A549 (cell line): ENCODE results near the gene GLRX3. TPM values are rescaled to one million over a fixed set of nuclear protein-coding genes. Genes with fewer than 3 reads are reported as not detected.
A peak's percentile ranks its signal among the peaks of the same experiment; 100 is the strongest.

Experiments
- ATAC-seq, 2 experiments: fragments of 200-7000 bp in 1 of 2; fragments of >200 bp in 1 of 2; cut with Nextera tagmentation in 1 of 2; cut with Tn5 transposase in 1 of 2; 3 replicates each; pipeline versions ENCODE4 v1.8.0 to v1.9.1; 2018 to 2020; ENCODE audit warnings: mild to moderate bottlenecking in 1 of 2, moderate library complexity in 1 of 2
- CTCF ChIA-PET: fragments of 300-600 bp; sonication (Branson Sonifier 250); formaldehyde crosslinking; extraction: SDS; loops from one replicate; lab custom pipeline; 2021; ENCODE audit warnings: antibody characterized with exemption, inconsistent platforms; lab: Yijun Ruan, JAX
- POLR2A ChIA-PET: fragments of 350-600 bp; formaldehyde crosslinking; extraction: SDS; loops from one replicate; lab custom pipeline; 2021; ENCODE audit warnings: antibody characterized with exemption, inconsistent platforms; lab: Yijun Ruan, JAX
- DNase-seq, 2 experiments: peaks; one replicate each; pipeline versions ENCODE4 v3.0.0 to v3.0.0-alpha.2; 2011 to 2016; ENCODE audit warnings: low read depth in 1 of 2, low spot score in 1 of 2
- FAIRE-seq: peaks from 2 replicates; lab custom pipeline; 2011; peaks lifted over from hg19 to GRCh38; lab: Jason Lieb, UNC
- H3K27ac ChIP-seq, 2 experiments: fragments of >200 bp; sonication (Bioruptor Twin); formaldehyde crosslinking; 3 replicates each; pipeline ENCODE4 v1.5.1; 2016 to 2017
- H3K4me1 ChIP-seq: fragments of >200 bp; sonication (Bioruptor Twin); formaldehyde crosslinking; 3 replicates; pipeline ENCODE4 v1.6.1; 2016
- H3K4me2 ChIP-seq: fragments of >200 bp; sonication (Bioruptor Twin); formaldehyde crosslinking; 3 replicates; pipeline ENCODE4 v1.6.1; 2016
- H3K4me3 ChIP-seq: fragments of >200 bp; sonication (Bioruptor Twin); formaldehyde crosslinking; 3 replicates; pipeline ENCODE4 v1.5.1; 2016
- H3K9me3 ChIP-seq: fragments of >200 bp; sonication (Bioruptor Twin); formaldehyde crosslinking; 3 replicates; pipeline ENCODE4 v1.6.1; 2016
- BHLHE40 ChIP-seq: IDR thresholded peaks from 2 replicates; pipeline ENCODE4 v1.6.1; 2012; ENCODE audit warnings: low read depth, low read length, inconsistent platforms
- CHD2 ChIP-seq: fragments of 150-350 bp; IDR thresholded peaks from 2 replicates; pipeline ENCODE4 v1.6.1; 2014; ENCODE audit warnings: low read length; ENCODE audit not compliant: partially characterized antibody
- CTCF ChIP-seq: fragments of >200 bp; sonication (Bioruptor Twin); formaldehyde crosslinking; IDR thresholded peaks from 3 replicates; pipeline ENCODE4 v1.5.1; 2016
- E2F6 ChIP-seq: IDR thresholded peaks from 2 replicates; pipeline ENCODE4 v1.6.1; 2012; ENCODE audit warnings: low read depth, borderline replicate concordance
- EHF ChIP-seq: fragments of 250-450 bp; sonication (Bioruptor Pico); IDR thresholded peaks from 2 replicates; pipeline ENCODE4 v1.5.0; 2020; ENCODE audit warnings: mild to moderate bottlenecking
- GATA3 ChIP-seq: IDR thresholded peaks from 2 replicates; pipeline ENCODE4 v1.6.1; 2012; ENCODE audit warnings: borderline replicate concordance
- HDAC2 ChIP-seq: fragments of 200-600 bp; sonication (generic); IDR thresholded peaks from 2 replicates; pipeline ENCODE4 v1.6.1; 2016
- HES2 ChIP-seq: fragments of >200 bp; sonication (Bioruptor Twin); formaldehyde crosslinking; IDR thresholded peaks from 2 replicates; pipeline ENCODE4 v1.6.1; 2016
- HMGXB4 ChIP-seq: fragments of 250-450 bp; sonication (Bioruptor Pico); IDR thresholded peaks from 2 replicates; pipeline ENCODE4 v1.5.0; 2021; ENCODE audit warnings: mild to moderate bottlenecking, moderate library complexity, borderline replicate concordance
- HOXA7 ChIP-seq: fragments of 250-450 bp; sonication (Bioruptor Pico); IDR thresholded peaks from 2 replicates; pipeline ENCODE4 v1.5.0; 2020; ENCODE audit warnings: mild to moderate bottlenecking, moderate library complexity
- HOXB13 ChIP-seq: fragments of 250-450 bp; sonication (Bioruptor Pico); IDR thresholded peaks from 2 replicates; pipeline ENCODE4 v1.5.0; 2020; ENCODE audit warnings: low read depth, mild to moderate bottlenecking, moderate library complexity
- JUNB ChIP-seq: fragments of >200 bp; sonication (Bioruptor Twin); formaldehyde crosslinking; IDR thresholded peaks from 2 replicates; pipeline ENCODE4 v1.6.1; 2016
- KDM1A ChIP-seq: fragments of 200-600 bp; sonication (generic); IDR thresholded peaks from 2 replicates; pipeline ENCODE4 v1.6.1; 2016; ENCODE audit warnings: low read depth, mild to moderate bottlenecking
- KDM5A ChIP-seq: fragments of 200-600 bp; sonication (generic); IDR thresholded peaks from 2 replicates; pipeline ENCODE4 v1.6.1; 2016; ENCODE audit warnings: antibody characterized with exemption, mild to moderate bottlenecking
- NFE2L2 ChIP-seq: fragments of 150-350 bp; conservative IDR thresholded peaks from 2 replicates; pipeline ENCODE4 v1.6.1; 2014; ENCODE audit warnings: low read length
- PHF8 ChIP-seq: fragments of 200-600 bp; sonication (generic); IDR thresholded peaks from 2 replicates; pipeline ENCODE4 v1.6.1; 2016; ENCODE audit warnings: low read depth, mild to moderate bottlenecking, antibody characterized with exemption, moderate library complexity, borderline replicate concordance
- POLR2A ChIP-seq: IDR thresholded peaks from 2 replicates; pipeline ENCODE4 v1.6.1; 2012; ENCODE audit warnings: mild to moderate bottlenecking, low read length
- RARB ChIP-seq: fragments of 250-450 bp; sonication (Bioruptor Pico); IDR thresholded peaks from 2 replicates; pipeline ENCODE4 v1.8.0; 2021; ENCODE audit warnings: mild to moderate bottlenecking, moderate library complexity
- RNF2 ChIP-seq: fragments of 200-600 bp; sonication (generic); IDR thresholded peaks from 2 replicates; pipeline ENCODE4 v1.6.1; 2016; ENCODE audit warnings: low read depth, mild to moderate bottlenecking, antibody characterized with exemption, moderate library complexity, borderline replicate concordance
- SMC3 ChIP-seq: fragments of >200 bp; sonication (Bioruptor Twin); formaldehyde crosslinking; IDR thresholded peaks from 3 replicates; pipeline ENCODE4 v1.6.1; 2018; ENCODE audit warnings: inconsistent platforms
- USF2 ChIP-seq: fragments of 450-650 bp; IDR thresholded peaks from 2 replicates; pipeline ENCODE4 v1.6.1; 2014; ENCODE audit warnings: antibody characterized with exemption
- WGBS: methylation state at CpG from one replicate; pipeline ENCODE4 v1.1.6; 2017; ENCODE audit errors: missing lambda C conversion rate; 5-methylcytosine and 5-hydroxymethylcytosine counted together
- polyA plus RNA-seq, 4 experiments: library from polyadenylated mRNA; depleted of rRNA in 3 of 4; stranded (reverse); fragments of >200 nt; fragmentation: RNase III in 1 of 4; extraction: RNeasy Plus Mini Kit Qiagen cat#74134 plus additional on column Dnase treatment in 1 of 4; gene quantifications; 2 replicates in 3 of 4; 3 replicates in 1 of 4; pipeline ENCODE4 v1.2.3, GENCODE V29; 2011 to 2017
- TF ChIP-seq, protein P1 (sequence below): fragments of 200-600 bp; sonication (generic); IDR thresholded peaks from 2 replicates; pipeline ENCODE4 v1.6.1; 2016; ENCODE audit warnings: antibody characterized with exemption, mild to moderate bottlenecking, moderate library complexity

Gene GLRX3
- polyA plus RNA-seq, 2 of the 4 experiments (the other 2 are of a cell fraction) = 153 to 219 TPM

DNA sequence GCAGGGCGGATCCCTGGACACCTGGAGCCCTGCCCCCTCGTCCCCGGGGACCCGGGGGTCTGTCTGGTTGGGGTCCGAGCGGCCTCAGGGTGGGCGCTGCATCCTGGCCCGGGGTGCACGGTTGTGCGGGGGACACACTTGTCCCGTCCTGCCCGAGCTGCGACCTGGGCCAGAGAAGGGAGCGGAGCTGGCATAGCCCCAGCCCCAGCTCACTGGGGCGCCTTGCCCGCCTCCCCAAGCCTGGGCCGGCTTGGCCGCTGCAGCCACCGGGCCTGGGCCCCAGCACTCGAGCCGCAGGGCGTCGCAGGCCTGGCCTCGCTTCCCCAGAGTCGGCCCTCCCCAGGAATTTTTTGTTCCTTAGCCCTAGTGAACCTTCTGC is 54.5 kb downstream of the GLRX3 start:
- CTCF ChIA-PET = interaction anchor here (0.6 to 4.0 kb wide), 17 partner anchors 8 to 1684 kb away, joined by 3 to 37 read pairs (median 4); no protein-coding TSS in a partner anchor
- no peak for TF ChIP-seq PHF8
- no peak for TF ChIP-seq HES2
- TF ChIP-seq E2F6 = no peak
- TF ChIP-seq JUNB = no peak
- TF ChIP-seq USF2 = no peak
- no peak for TF ChIP-seq KDM1A
- no peak for TF ChIP-seq EHF (CRISPR knock-in tag)
- no peak for TF ChIP-seq KDM5A
- no peak for TF ChIP-seq GATA3
- TF ChIP-seq, protein P1, sequence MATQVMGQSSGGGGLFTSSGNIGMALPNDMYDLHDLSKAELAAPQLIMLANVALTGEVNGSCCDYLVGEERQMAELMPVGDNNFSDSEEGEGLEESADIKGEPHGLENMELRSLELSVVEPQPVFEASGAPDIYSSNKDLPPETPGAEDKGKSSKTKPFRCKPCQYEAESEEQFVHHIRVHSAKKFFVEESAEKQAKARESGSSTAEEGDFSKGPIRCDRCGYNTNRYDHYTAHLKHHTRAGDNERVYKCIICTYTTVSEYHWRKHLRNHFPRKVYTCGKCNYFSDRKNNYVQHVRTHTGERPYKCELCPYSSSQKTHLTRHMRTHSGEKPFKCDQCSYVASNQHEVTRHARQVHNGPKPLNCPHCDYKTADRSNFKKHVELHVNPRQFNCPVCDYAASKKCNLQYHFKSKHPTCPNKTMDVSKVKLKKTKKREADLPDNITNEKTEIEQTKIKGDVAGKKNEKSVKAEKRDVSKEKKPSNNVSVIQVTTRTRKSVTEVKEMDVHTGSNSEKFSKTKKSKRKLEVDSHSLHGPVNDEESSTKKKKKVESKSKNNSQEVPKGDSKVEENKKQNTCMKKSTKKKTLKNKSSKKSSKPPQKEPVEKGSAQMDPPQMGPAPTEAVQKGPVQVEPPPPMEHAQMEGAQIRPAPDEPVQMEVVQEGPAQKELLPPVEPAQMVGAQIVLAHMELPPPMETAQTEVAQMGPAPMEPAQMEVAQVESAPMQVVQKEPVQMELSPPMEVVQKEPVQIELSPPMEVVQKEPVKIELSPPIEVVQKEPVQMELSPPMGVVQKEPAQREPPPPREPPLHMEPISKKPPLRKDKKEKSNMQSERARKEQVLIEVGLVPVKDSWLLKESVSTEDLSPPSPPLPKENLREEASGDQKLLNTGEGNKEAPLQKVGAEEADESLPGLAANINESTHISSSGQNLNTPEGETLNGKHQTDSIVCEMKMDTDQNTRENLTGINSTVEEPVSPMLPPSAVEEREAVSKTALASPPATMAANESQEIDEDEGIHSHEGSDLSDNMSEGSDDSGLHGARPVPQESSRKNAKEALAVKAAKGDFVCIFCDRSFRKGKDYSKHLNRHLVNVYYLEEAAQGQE = no peak
- FAIRE-seq (no peak), ATAC-seq (no peak; a peak in 2 of 6 replicates), DNase-seq (no peak)
- no peaks in the 10 kb centered on the region for H3K9me3 ChIP-seq
- H3K27ac ChIP-seq = peak overlapping the region; percentile 66 to 89
- no peaks in the 10 kb centered on the region for H3K4me1 ChIP-seq
- WGBS = 85% methylated on average over 8 of the region's 25 CpGs
- POLR2A ChIA-PET = no interaction called here
- H3K4me3 ChIP-seq = peak overlapping the region; percentile 52
- peak overlapping the region; percentile 87 for H3K4me2 ChIP-seq

DNA sequence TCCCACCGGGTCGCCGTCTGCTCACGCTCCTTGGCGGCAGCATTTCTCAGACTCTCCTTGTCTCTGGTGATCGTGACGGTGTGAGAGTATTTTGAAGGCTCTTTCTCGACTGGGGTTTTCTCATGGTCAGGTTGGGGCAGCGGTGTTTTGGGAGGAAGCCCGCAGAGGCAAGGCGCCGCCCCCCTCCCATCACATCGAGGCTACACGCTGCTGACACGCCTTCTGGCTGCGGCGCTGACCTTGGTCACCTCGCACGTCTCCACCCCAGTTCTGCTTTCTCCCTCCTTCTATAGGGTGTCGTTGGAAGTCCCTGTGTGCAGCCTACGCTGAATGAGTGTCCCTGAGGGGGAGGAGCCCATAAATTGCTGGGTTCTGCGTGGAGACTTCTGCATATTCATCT is 55.2 kb downstream of the GLRX3 start:
- no peak overlapping the region for H3K27ac ChIP-seq
- FAIRE-seq = no peak
- ChIA-PET POLR2A (no interaction called here), CTCF (interaction anchor here (1.0 to 4.0 kb wide), 13 partner anchors 9 to 1683 kb away, joined by 3 to 37 read pairs (median 5); no protein-coding TSS in a partner anchor)
- no peak for TF ChIP-seq RNF2
- no peak for TF ChIP-seq SMC3
- TF ChIP-seq BHLHE40 = no peak
- no peak for TF ChIP-seq USF2
- TF ChIP-seq HOXA7 (CRISPR knock-in tag) = no peak
- no peak for TF ChIP-seq HDAC2
- no peak for TF ChIP-seq HMGXB4
- TF ChIP-seq POLR2A = no peak
- TF ChIP-seq CHD2 = no peak
- no peak for TF ChIP-seq RARB (CRISPR knock-in tag)
- TF ChIP-seq CTCF = no peak
- no peak for TF ChIP-seq HOXB13
- no peak for TF ChIP-seq NFE2L2
- no peaks in the 10 kb centered on the region for H3K4me1 ChIP-seq
- ATAC-seq = no peak
- H3K9me3 ChIP-seq = no peaks in the 10 kb centered on the region
- DNase-seq = no peak
- no peak overlapping the region for H3K4me2 ChIP-seq
- 95% methylated on average over 22 of the region's 22 CpGs for WGBS
- no peak overlapping the region for H3K4me3 ChIP-seq
